SK-N-SH treated with all-trans-retinoic acid at 6 μM for 48 hours (cell line): ENCODE data around the gene EMCN.

ENCODE experiments used
- CSRNP3 ChIP-seq: fragments of 250-450 bp; sonication (Bioruptor Pico); IDR thresholded peaks from 2 replicates; pipeline ENCODE4 v1.5.1; 2021; ENCODE audit warnings: mild to moderate bottlenecking, moderate library complexity
- ESRRG ChIP-seq: fragments of 250-450 bp; sonication (Bioruptor Pico); IDR thresholded peaks from 2 replicates; pipeline ENCODE4 v1.6.1; 2021; ENCODE audit warnings: mild to moderate bottlenecking
- PATZ1 ChIP-seq: fragments of 250-450 bp; sonication (Bioruptor Pico); IDR thresholded peaks from 2 replicates; pipeline ENCODE4 v1.8.0; 2020; ENCODE audit warnings: mild to moderate bottlenecking, moderate library complexity, borderline replicate concordance
- SNAI2 ChIP-seq: fragments of 250-450 bp; sonication (Bioruptor Pico); IDR thresholded peaks from 2 replicates; pipeline ENCODE4 v1.5.0; 2020; ENCODE audit warnings: mild to moderate bottlenecking, moderate library complexity
- ZFP3 ChIP-seq: fragments of 250-450 bp; sonication (Bioruptor Pico); IDR thresholded peaks from 2 replicates; pipeline ENCODE4 v1.5.0; 2020; ENCODE audit warnings: mild to moderate bottlenecking, moderate library complexity
- ZNF565 ChIP-seq: fragments of 450-650 bp; formaldehyde crosslinking; conservative IDR thresholded peaks from 2 replicates; pipeline ENCODE4 v1.5.0; 2020; ENCODE audit warnings: low read depth, mild to moderate bottlenecking, moderate library complexity

GRCh38 chr4:100510551-100510950 is 7.3 kb downstream of the EMCN start:
- TF ChIP-seq ZFP3 (CRISPR knock-in tag) (no peak), SNAI2 (CRISPR knock-in tag) (no peak), CSRNP3 (CRISPR knock-in tag) (no peak), ZNF565 (CRISPR knock-in tag) (no peak), ESRRG (CRISPR knock-in tag) (no peak), PATZ1 (CRISPR knock-in tag) (no peak)
